ENCODE measurements around the gene CPLX4. TPM values are rescaled to one million over a fixed set of nuclear protein-coding genes. Genes with fewer than 3 reads are reported as not detected.

Gene CPLX4
- total and polyA plus RNA-seq, 2 of the 8 experiments (the other 6 are each of a cell fraction or from before 2014, with no cell fraction given), result not detected

- H3K4me1 ChIP-seq (replicated peaks in 1 of 4; ENCODE audit: control insufficient read depth in 3 of 4, insufficient read depth in 4 of 4, low read length in 3 of 4), result no peaks in the 10 kb centered on the region
- no peak overlapping the region for H3K9ac ChIP-seq (replicated peaks in 1 of 4; ENCODE audit: extremely low read depth in 1 of 4, low read depth in 3 of 4, low read length in 3 of 4)
- no peak overlapping the region for H3K27ac ChIP-seq (ENCODE audit: low read depth, low read length)
- peaks cover 0 to 2% (median 0%) of the 10 kb centered on the region in 4 experiments; a peak in 2 of 7 replicates for H3K27me3 ChIP-seq (replicated peaks in 1 of 4; ENCODE audit: control insufficient read depth in 3 of 4, extremely low read depth in 1 of 4, insufficient read depth in 3 of 4, low read length in 3 of 4)
- H2BK120ac ChIP-seq (replicated peaks; ENCODE audit: low read depth, low read length), result no peak overlapping the region
- no peak overlapping the region for H2BK12ac ChIP-seq (ENCODE audit: low read depth, low read length)
- no peak overlapping the region for H3K18ac ChIP-seq (ENCODE audit: extremely low read depth, low read length)
- no peak overlapping the region for H2BK20ac ChIP-seq (ENCODE audit: low read length)
- ChIA-PET POLR2A (ENCODE audit: partially characterized antibody) (interaction anchor here (1.0 kb wide), 1 partner anchor 24 kb away, joined by 3 read pairs; no protein-coding TSS in a partner anchor), CTCF (ENCODE audit: partially characterized antibody) (interaction anchor here (0.8 to 3.6 kb wide), 9 partner anchors 10 to 102 kb away, joined by 3 to 19 read pairs (median 4); partner anchors contain the start of gene CPLX4)
- H3K23ac ChIP-seq (ENCODE audit: insufficient read length), result no peak overlapping the region
- no peak overlapping the region for H2BK5ac ChIP-seq (ENCODE audit: low read depth, low read length)
- no peak overlapping the region for H3K4me2 ChIP-seq (ENCODE audit: insufficient read depth in 1 of 2, low read depth in 2 of 2, low read length in 2 of 2)
- H3K79me2 ChIP-seq (ENCODE audit: control insufficient read depth in 1 of 2, insufficient read depth in 2 of 2, low read length in 2 of 2), result no peaks in the 10 kb centered on the region
- no peak overlapping the region for H4K5ac ChIP-seq (ENCODE audit: insufficient read length, low read depth, low read length)
- 80% methylated on average over 3 of the region's 3 CpGs; no CpG with 5 or more reads in 1 of the 2 experiments for WGBS, 2 experiments (ENCODE audit: extremely low coverage in 1 of 2, insufficient coverage in 1 of 2, insufficient read length in 1 of 2, insufficient replicate concordance in 2 of 2, low coverage in 1 of 2, low lambda C conversion rate in 2 of 2, missing lambda C conversion rate in 1 of 2)
- H3K23me2 ChIP-seq (ENCODE audit: low read depth, low read length), result no peaks in the 10 kb centered on the region; the same call in 1 of the 2 replicates
- TF ChIP-seq CHD1 (IDR thresholded peaks at IDR 0.05; ENCODE audit: low read depth, low read length) (no peak), BACH1 (IDR thresholded peaks at IDR 0.05; ENCODE audit: low read length) (no peak), SIN3A (conservative IDR thresholded peaks at IDR 0.05 in 1 of 2, IDR thresholded peaks at IDR 0.05 in 1 of 2; ENCODE audit: low read depth in 1 of 2, low read length in 2 of 2) (no peak), CTCF (IDR thresholded peaks at IDR 0.05; ENCODE audit: control extremely low read depth in 1 of 3, insufficient read depth in 1 of 3, low read depth in 1 of 3, low read length in 3 of 3) (no peak), EP300 (IDR thresholded peaks at IDR 0.05; ENCODE audit: borderline replicate concordance in 1 of 2, low read depth in 2 of 2, low read length in 2 of 2) (no peak), POLR2A (IDR thresholded peaks at IDR 0.05; ENCODE audit: control extremely low read depth in 1 of 2, low read depth in 2 of 2, low read length in 2 of 2) (no peak), PHF8 (conservative IDR thresholded peaks at IDR 0.05; ENCODE audit: low read depth, low read length) (no peak), KDM1A (IDR thresholded peaks at IDR 0.05; ENCODE audit: borderline replicate concordance, low read length) (no peak)
- H2AK5ac ChIP-seq (ENCODE audit: low read depth, low read length), result no peak overlapping the region
- DNase-seq (ENCODE audit: low read depth in 1 of 2, low spot score in 2 of 2) (no peak), FAIRE-seq (no peak)
- H3K36me3 ChIP-seq (ENCODE audit: control insufficient read depth in 2 of 4, insufficient read depth in 4 of 4, low read length in 3 of 4), result no peaks in the 10 kb centered on the region
- no peak overlapping the region for H3K4me3 ChIP-seq (ENCODE audit: extremely low read depth in 1 of 4, insufficient read depth in 2 of 4, low read depth in 3 of 4, low read length in 4 of 4)
- H3K56ac ChIP-seq (replicated peaks; ENCODE audit: insufficient read length, low read depth, low read length), result no peak overlapping the region
- no peaks in the 10 kb centered on the region for H3K9me3 ChIP-seq (ENCODE audit: insufficient read depth in 2 of 2, low read depth in 1 of 2, low read length in 1 of 2)
- no peak overlapping the region for H2AFZ ChIP-seq (ENCODE audit: low read length)
- no peaks in the 10 kb centered on the region for H4K20me1 ChIP-seq (replicated peaks in 1 of 2; ENCODE audit: control insufficient read depth in 1 of 2, insufficient read depth in 2 of 2, low read length in 2 of 2)
- H3K4ac ChIP-seq (replicated peaks; ENCODE audit: insufficient read length, low read depth, low read length), result no peak overlapping the region
- H4K8ac ChIP-seq (ENCODE audit: extremely low read depth, insufficient read depth, low read length), result peak overlapping the region; percentile 53; the same call in 1 of the 2 replicates
- no peaks in the 10 kb centered on the region for H3K79me1 ChIP-seq (ENCODE audit: low read depth, low read length)
- no peak overlapping the region for H2BK15ac ChIP-seq (ENCODE audit: low read length)
- no peak overlapping the region for H4K91ac ChIP-seq (replicated peaks; ENCODE audit: insufficient read length, low read length)
- no peak overlapping the region for H3K14ac ChIP-seq (ENCODE audit: insufficient read length)
Observed at GRCh38 chr18:59300676-59301285, 17.7 kb downstream of the CPLX4 start.

Data from H1 (cell line).